ENCODE measurements around the gene HLCS.

- TF ChIP-seq POLR2A (IDR thresholded peaks at IDR 0.05) (no peak), CTCF (IDR thresholded peaks at IDR 0.05) (no peak)
Measured at GRCh38 chr21:36710729-36711048, 255.8 kb downstream of the HLCS start.

Data from body of pancreas (tissue), 4 donors.